Measurements from ENCODE around the gene BEX4.

BEX4 gene

DNA sequence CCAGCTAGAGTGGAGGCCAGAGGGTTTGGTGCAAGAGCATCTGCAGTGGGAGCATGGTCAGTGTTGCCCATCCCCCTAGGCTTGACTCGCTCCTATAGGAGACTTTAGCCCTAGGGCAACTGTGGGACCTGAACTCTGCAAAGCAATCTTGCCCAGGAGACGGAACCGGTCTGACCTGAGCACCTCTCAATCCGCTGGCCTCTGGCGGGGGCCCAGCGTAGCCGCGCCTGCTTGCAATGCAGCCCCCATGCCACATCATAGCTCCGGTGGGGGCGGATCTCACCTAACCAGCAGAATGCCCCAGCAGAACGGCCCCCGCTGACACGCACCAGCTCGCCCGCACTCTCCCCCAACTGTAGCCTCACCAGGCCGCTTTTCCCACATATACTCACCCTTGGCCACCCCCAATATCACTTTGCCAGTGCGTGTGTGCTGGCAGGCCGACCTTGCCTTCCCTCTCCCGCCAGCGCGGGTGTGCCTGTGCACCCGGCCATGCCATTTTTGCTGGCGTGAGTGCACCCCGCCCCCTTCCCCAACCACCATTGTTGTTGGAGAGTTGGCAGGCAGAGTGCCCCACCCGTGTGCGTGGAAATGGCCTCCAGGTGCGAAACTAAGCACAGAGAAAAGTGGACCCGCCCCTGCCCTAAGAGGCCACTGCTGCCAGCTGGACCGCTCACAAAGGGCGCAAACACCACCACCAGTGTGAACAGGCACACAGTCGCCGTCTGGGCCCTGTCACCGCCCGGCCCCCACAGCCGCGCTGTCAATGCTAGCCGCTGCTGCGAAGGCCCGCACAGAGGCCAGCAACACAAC lies 5.8 kb downstream of the BEX4 start:
- TF ChIP-seq GATA3 (IDR thresholded peaks at IDR 0.05; ENCODE audit: low read depth, low read length): no peak
- TF ChIP-seq GATA2 (IDR thresholded peaks at IDR 0.05; ENCODE audit: low read depth, low read length): no peak

DNA sequence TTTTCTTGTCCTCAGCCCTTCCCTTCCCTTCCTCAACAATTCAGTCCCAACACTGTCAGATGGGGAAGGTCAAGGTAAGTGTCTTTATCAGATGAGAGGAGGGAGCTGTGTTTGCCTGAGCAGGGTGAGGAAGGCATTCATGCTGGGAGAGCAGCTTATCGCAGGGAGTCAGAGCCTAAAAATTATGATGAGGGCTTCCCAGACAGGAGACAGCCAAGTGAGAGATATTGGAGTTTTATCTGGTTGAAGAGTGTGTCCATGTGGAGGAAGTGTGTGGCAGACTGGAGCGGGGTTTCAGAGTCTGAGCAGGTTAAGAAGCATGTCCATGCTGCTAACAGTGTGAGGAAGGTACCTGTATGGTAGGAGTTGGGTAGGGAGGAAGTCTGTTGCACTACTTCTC lies 18.4 kb downstream of the BEX4 start:
- TF ChIP-seq GATA3 (IDR thresholded peaks at IDR 0.05; ENCODE audit: low read depth, low read length) (no peak), GATA2 (IDR thresholded peaks at IDR 0.05; ENCODE audit: low read depth, low read length) (no peak)

DNA sequence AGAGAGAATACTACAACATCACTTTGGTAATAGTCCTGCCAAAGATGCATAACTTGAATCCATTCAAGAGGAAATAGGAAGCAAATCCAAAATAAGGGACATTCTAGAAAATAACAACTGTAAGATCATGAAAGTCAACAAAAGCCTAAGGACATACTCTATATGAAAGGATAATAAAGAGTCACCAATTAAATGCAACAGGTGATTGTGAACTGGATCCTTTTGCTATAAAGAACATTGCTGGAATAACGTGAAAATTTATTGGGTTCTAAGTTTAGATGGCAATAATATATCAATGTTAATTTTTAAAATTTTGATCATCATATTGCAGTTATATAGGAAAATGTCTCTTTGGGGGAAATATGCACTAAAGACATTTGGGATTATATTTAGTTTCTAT lies 20.0 kb downstream of the BEX4 start:
- TF ChIP-seq GATA2 (IDR thresholded peaks at IDR 0.05; ENCODE audit: low read depth, low read length) (no peak), GATA3 (IDR thresholded peaks at IDR 0.05; ENCODE audit: low read depth, low read length) (no peak)

DNA sequence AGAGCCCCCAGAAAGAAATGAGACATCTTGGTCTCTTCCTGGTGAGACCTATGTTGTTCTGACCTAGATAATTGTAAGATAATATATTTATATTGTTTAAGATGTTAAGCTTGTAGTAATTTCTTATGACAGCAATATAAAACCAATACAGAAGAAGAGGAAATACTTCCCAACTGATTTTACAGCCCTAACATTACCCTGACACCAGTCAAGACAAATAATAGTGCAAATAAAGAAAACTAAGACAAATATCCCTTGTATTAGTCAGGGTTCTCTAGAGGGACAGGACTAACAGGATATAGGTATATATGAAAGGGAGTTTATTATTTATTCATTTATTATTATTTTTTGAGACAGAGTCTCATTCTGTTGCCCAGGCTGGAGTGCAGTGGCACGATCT lies 21.4 kb downstream of the BEX4 start:
- TF ChIP-seq GATA3 (IDR thresholded peaks at IDR 0.05; ENCODE audit: low read depth, low read length): no peak

DNA sequence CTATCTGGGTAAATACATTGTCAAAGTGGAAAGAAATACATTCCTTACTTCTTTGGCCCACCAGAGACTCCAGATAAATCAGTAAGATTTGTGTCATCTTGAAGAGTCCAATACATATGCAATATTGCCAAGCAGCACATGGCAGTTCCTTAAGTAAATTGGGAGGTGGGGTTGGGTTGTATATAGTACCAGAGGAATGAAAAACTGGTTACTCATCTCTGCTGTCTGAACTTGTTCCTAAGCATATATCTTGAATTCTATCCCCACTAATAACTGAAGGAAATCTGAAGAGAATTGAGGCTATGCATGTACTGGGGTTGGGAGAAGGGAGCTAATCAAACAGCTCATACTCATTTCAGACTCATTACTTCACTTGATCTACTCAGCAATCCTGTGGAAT lies 25.2 kb downstream of the BEX4 start:
- no peak for TF ChIP-seq GATA2 (IDR thresholded peaks at IDR 0.05; ENCODE audit: low read depth, low read length)
- TF ChIP-seq GATA3 (IDR thresholded peaks at IDR 0.05; ENCODE audit: low read depth, low read length): no peak

DNA sequence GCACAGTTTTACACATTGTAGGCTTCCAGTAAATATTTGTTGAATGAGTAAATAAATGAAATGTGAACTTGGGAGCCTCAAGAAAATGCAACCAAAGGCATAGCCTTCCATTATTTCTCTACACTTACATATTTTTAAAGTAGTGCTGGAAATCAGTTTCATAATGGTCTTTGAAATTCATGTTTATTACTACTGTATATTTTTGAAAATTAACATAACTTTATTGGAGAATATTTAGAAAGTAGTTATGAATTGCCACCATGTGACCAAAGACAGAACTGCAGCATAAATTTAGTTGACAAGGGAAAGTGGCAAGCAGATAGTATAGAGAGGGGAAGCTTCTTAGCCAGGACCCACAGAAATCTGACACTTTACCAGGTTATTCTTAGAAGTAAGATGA lies 33.6 kb downstream of the BEX4 start:
- TF ChIP-seq GATA3 (IDR thresholded peaks at IDR 0.05; ENCODE audit: low read depth, low read length) (no peak), GATA2 (IDR thresholded peaks at IDR 0.05; ENCODE audit: low read depth, low read length) (no peak)

DNA sequence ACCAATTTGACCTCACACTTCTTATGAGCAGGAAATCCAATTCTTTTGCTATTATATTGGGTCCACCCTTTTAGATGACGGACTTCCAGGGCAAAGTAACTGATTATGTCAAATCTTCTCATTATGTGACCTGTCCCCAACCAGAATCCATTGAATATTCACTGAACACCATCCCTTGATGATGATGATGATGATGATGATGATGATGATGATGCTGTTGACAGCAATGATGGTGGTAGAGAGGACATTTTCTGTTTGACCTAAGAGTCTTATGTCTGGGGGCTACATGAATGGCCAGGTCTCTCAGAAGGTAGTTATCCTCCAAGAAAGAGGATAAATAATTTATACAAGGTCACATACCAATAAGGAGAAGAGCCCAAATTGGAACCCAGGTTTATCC lies 34.9 kb downstream of the BEX4 start:
- TF ChIP-seq GATA3 (IDR thresholded peaks at IDR 0.05; ENCODE audit: low read depth, low read length) (no peak), GATA2 (IDR thresholded peaks at IDR 0.05; ENCODE audit: low read depth, low read length) (no peak)

DNA sequence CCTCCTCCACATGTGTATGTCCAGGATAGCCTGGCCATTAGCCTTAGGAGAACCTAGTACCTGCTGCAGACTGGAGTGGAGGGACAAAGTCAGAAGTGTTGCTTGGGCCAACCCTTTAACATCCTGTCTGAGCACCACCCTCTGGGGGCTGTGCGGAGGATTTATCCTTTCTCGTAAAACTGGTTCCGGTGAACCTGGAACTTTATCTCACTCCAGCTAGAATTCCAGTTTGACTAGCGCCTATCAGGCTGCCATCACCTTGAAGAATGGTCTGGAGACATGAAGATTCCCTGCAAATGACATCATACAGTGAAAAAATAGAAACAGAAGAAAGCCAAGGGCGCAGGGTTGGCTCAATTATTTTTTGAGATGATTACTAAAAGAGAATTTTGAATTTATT lies 36.1 kb downstream of the BEX4 start:
- TF ChIP-seq GATA3 (IDR thresholded peaks at IDR 0.05; ENCODE audit: low read depth, low read length) (no peak), GATA2 (IDR thresholded peaks at IDR 0.05; ENCODE audit: low read depth, low read length) (no peak)

DNA sequence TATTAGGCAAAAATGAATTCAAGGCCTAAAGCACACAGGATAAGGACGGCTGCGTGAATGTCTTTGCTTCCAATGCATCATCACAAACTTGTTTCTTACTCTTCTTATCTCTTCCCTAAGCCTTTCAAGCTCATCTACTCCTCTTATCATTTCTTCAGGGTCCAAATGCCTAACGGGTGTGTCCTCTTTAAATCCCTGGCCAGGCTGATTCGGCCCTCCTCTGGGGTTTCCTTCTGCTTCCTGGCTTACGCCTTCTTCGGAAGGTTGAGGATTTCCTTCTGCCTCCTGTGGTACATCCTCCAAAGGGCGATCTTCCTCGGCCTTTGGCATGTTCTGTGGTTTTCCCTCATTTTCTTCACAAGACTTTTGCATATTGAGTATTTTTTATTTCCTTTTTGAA lies 38.7 kb downstream of the BEX4 start:
- TF ChIP-seq GATA3 (IDR thresholded peaks at IDR 0.05; ENCODE audit: low read depth, low read length) (no peak), GATA2 (IDR thresholded peaks at IDR 0.05; ENCODE audit: low read depth, low read length) (no peak)

DNA sequence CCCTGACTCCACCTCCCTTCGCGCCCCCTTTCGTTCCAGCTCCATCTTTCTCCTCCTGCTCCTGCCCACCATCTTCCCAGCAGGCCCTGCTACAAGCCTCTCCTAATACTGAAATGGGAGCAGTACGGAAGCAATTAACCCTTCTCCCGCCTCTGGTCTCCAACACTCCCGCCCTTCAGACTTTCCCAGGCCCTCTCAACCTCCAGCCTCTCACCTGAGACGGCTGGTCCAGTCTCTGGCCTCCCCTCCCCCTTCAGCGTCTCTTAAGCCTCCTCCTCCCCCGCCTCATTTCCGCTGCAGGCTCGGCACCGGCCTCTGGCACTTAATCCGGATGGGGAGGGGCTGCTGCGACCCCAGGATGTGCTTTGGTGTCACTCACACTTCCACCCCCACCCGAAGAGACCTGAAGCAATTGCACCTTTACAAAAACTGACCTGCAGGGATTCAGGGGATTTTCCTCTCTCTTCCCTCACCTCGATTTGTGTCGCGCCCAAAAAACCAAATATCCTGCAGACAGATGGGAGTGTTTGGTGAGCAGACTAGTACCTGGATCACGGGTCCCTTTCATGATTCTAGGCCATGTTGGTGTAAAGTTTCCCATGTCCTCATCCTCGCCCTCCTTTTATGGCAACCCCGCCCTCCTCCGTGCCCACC lies 39.4 kb downstream of the BEX4 start:
- no peak for TF ChIP-seq GATA3 (IDR thresholded peaks at IDR 0.05; ENCODE audit: low read depth, low read length)
- TF ChIP-seq GATA2 (IDR thresholded peaks at IDR 0.05; ENCODE audit: low read depth, low read length): no peak

DNA sequence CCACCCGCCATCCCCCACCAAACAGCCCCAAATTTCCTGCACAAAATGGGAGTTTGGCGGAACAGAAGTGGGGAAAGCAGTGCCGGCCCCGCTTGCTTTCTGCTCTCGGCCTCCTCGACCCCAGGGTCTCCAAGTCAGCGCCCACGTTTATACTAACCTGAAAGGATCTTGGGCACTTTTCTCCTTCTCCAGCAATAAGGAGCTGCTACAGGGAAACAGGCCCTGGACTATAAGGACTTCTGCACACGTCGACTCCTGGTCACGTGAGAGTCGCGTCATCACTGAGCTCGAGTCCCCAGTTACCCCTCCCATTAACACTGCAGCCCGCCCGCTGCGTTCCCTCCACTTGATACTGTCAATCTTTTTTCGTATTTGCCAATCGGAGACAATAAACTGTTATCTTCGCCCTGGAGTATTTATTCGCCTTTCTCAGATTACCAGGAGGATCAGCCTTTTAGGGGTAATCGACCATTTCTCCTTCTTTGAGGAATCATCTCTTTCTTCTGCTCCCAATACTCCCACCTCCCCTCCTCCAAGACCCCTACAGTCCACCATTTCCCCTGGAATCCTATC lies 40.1 kb downstream of the BEX4 start, which contains the start of gene TCEAL8:
Gene TCEAL8, minus strand, starts transcription at position 235 of the 573 bp plus-strand sequence. CDS start 1,176 bp downstream, outside the sequence.
- TF ChIP-seq GATA2 (IDR thresholded peaks at IDR 0.05; ENCODE audit: low read depth, low read length) (no peak), GATA3 (IDR thresholded peaks at IDR 0.05; ENCODE audit: low read depth, low read length) (no peak)

DNA sequence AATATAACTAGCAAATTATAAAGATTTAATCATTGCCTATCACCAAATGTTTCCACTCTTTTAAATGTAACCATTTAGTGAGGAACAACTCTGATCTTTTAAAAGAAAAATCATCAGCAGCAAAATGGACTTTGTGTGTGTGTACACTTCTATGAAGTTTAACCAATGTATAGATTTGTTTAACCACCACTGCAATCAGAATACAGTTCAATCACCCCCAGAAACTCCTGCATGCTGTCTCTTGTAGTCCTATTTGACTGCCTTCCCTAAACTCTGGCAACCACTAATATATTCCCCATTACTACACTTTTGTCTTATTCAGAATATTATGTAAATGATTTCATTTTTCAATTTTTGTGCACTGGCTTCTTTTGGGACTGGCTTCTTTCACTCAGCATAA lies 41.7 kb downstream of the BEX4 start:
- no peak for TF ChIP-seq GATA2 (IDR thresholded peaks at IDR 0.05; ENCODE audit: low read depth, low read length)
- TF ChIP-seq GATA3 (IDR thresholded peaks at IDR 0.05; ENCODE audit: low read depth, low read length): no peak

DNA sequence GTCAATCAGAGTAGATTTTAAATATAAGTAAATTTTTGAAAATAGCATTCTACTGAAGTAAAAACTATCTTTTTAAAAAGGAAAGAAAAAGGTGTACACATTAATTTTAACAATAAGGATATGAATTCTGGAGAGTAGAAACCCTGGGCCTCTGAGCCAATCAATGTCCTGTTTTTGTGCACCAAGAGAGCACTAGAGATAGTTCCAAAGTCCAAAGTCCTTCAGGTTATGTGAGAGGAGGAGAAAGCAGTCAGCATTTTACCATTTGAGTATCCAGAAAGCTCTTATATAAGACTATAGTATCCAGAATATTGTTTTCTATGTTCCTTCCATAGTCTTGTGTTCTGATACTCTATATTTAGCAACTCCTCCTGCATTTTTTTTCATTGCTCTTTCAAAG lies 43.4 kb downstream of the BEX4 start:
- TF ChIP-seq GATA3 (IDR thresholded peaks at IDR 0.05; ENCODE audit: low read depth, low read length) (no peak), GATA2 (IDR thresholded peaks at IDR 0.05; ENCODE audit: low read depth, low read length) (no peak)

All from SH-SY5Y (cell line).